ENCODE results near the gene RBM44. TPM values are rescaled to one million over a fixed set of nuclear protein-coding genes. Genes with fewer than 3 reads are reported as not detected.
A peak's percentile ranks its signal among the peaks of the same experiment; 100 is the strongest.

Gene RBM44
- total RNA-seq, 1 experiment from 2014 or later = 0.45 TPM

DNA sequence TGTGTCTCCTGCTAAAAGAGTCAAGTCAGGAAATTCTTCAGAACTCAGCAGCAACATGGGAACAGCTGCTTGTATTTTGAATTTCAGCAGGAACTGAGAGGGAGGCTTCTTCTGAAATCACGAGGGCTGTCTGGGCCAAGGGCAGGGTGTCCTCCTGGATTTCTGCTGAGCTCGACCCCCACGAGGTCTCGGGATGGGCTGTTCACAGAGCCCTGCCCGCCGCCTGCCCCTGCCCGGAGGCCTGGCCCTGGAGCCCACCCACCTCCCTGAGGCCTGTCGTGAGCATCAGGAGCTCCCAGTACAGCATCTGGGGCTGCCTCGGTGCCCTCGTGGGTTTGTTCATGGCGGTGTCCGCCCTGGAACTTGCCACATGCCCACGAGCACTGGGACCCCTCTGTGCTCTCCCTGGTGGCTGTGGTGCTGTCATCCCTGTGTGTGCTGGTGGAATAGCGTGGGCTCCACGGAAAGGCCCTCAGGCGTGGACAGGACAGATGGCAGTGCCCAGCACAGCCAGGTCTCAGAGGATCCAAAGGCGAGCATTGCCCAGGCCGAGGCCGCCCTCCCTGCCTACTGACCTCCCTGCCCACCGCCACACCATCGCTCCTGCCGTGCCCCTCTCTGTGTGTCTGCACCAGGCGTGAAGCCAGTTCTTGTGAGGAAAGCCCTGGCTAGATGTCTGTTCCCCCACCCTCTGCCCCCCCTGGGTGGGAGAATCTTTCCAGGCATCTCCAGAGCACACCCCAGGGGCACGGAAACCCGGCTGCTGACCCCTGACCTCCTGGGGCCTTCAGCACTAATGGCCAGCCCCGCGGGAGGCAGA is 86.7 kb downstream of the RBM44 start:
- DNase-seq (ENCODE audit: low spot score) = no peak

GRCh38 chr2:237885931-237886684 is 87.5 kb downstream of the RBM44 start:
- DNase-seq (ENCODE audit: low spot score) = no peak

GRCh38 chr2:237886685-237887481 is 88.3 kb downstream of the RBM44 start:
- DNase-seq (ENCODE audit: low spot score) = no peak

- peak; percentile 46 for DNase-seq (ENCODE audit: low spot score)
These were observed 89.8 kb downstream of the RBM44 start for GRCh38 chr2:237888389-237888788.

DNA sequence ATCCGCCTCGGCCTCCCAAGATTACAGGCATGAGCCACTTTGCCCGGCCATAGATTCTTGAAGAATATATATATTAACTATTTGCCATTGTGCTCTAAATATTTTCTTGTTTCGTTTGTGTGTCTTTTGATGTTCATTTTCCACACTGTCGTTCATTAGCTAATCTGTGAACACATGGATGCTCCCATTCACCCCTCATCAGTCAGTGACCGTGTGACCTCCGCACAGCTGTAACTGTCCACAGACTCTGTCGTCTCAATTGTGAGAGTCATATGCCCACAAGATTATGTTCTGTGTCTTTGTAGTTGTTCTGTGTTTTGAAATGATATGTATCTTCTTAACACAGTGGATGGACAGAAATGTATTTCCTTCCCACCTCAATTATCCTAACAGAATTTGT is 90.4 kb downstream of the RBM44 start:
- DNase-seq (ENCODE audit: low spot score) = no peak

GRCh38 chr2:237889811-237890210 is 91.2 kb downstream of the RBM44 start:
- DNase-seq (ENCODE audit: low spot score) = no peak

Other genes with a start within 250 kb of the RBM44 start
- gene PRLH, start 232.2 kb upstream of the RBM44 start, total RNA-seq (2014; rRNA removed; shearing (Covaris generic)) = not detected in 2 replicates
- 1.6 and 4.1 TPM in 2 replicates for gene RAB17, start 208.0 kb upstream of the RBM44 start, total RNA-seq (2014; rRNA removed; shearing (Covaris generic))
- 62.0 and 73.3 TPM in 2 replicates for gene LRRFIP1, start 171.2 kb upstream of the RBM44 start, total RNA-seq (2014; rRNA removed; shearing (Covaris generic))
- 32.4 and 35.2 TPM in 2 replicates for gene RAMP1, start 60.8 kb downstream of the RBM44 start, total RNA-seq (2014; rRNA removed; shearing (Covaris generic))
- gene UBE2F, start 168.2 kb downstream of the RBM44 start, total RNA-seq (2014; rRNA removed; shearing (Covaris generic)) = 74.5 and 116 TPM in 2 replicates